HUES48 (cell line): ENCODE data around the gene KCNN2.
A peak's percentile ranks its signal among the peaks of the same experiment; 100 is the strongest.

Source experiments
- H3K27ac ChIP-seq: one replicate; pipeline ENCODE4 v1.7.0; 2013; ENCODE audit warnings: low read depth, low read length, inconsistent platforms
- H3K27me3 ChIP-seq: 2 replicates; pipeline ENCODE4 v1.6.1; 2013; ENCODE audit warnings: mild to moderate bottlenecking, low read length; ENCODE audit not compliant: control insufficient read depth, insufficient read depth
- H3K36me3 ChIP-seq: 2 replicates; pipeline ENCODE4 v1.6.1; 2013; ENCODE audit warnings: low read length; ENCODE audit not compliant: control insufficient read depth, insufficient read depth
- H3K4me1 ChIP-seq: 2 replicates; pipeline ENCODE4 v1.6.1; 2013; ENCODE audit warnings: mild to moderate bottlenecking, low read length; ENCODE audit not compliant: control insufficient read depth, insufficient read depth
- H3K4me3 ChIP-seq: 2 replicates; pipeline ENCODE4 v1.5.1; 2013; ENCODE audit warnings: mild to moderate bottlenecking, low read depth, low read length
- H3K9ac ChIP-seq: 2 replicates; pipeline ENCODE4 v1.6.1; 2013; ENCODE audit warnings: mild to moderate bottlenecking, low read depth, low read length, moderate library complexity
- H3K9me3 ChIP-seq: 2 replicates; pipeline ENCODE4 v1.6.1; 2013; ENCODE audit warnings: low read length; ENCODE audit not compliant: control insufficient read depth, insufficient read depth

Gene KCNN2

GRCh38 chr5:114362197-114362976 lies 517 bp downstream of the KCNN2 start:
- Histone ChIP-seq H3K9me3 (no peaks in the 10 kb centered on the region), H3K4me1 (peaks cover 23% of the 10 kb centered on the region), H3K27me3 (peaks cover 15% of the 10 kb centered on the region), H3K4me3 (peak overlapping the region; percentile 95), H3K27ac (peak overlapping the region; percentile 86), H3K36me3 (peaks cover 25% of the 10 kb centered on the region), H3K9ac (peak overlapping the region; percentile 91)

- peaks cover 33% of the 10 kb centered on the region for H3K36me3 ChIP-seq
- peak overlapping the region; percentile 95 for H3K4me3 ChIP-seq
- peaks cover 23% of the 10 kb centered on the region for H3K4me1 ChIP-seq
- peaks cover 15% of the 10 kb centered on the region for H3K27me3 ChIP-seq
- H3K9me3 ChIP-seq: no peaks in the 10 kb centered on the region
- H3K9ac ChIP-seq: peak overlapping the region; percentile 91
- H3K27ac ChIP-seq: no peak overlapping the region
Measured at GRCh38 chr5:114362977-114363761, 1.3 kb downstream of the KCNN2 start.

- Histone ChIP-seq H3K9ac (peak overlapping the region; percentile 91), H3K4me3 (peak overlapping the region; percentile 95), H3K27me3 (peaks cover 15% of the 10 kb centered on the region)
Measured at GRCh38 chr5:114363837-114364236, 2.0 kb downstream of the KCNN2 start.

GRCh38 chr5:114367029-114367428 lies 5.2 kb downstream of the KCNN2 start:
- no peaks in the 10 kb centered on the region for H3K9me3 ChIP-seq
- H3K36me3 ChIP-seq: peaks cover 57% of the 10 kb centered on the region
- no peak overlapping the region for H3K4me3 ChIP-seq
- no peak overlapping the region for H3K9ac ChIP-seq
- no peak overlapping the region for H3K27ac ChIP-seq
- H3K27me3 ChIP-seq: peaks cover 15% of the 10 kb centered on the region
- H3K4me1 ChIP-seq: peaks cover 9% of the 10 kb centered on the region; the same call in 1 of the 2 replicates

More at GRCh38 chr5:114363837-114364236, 2.0 kb downstream of the KCNN2 start:
- Histone ChIP-seq H3K9me3 (no peaks in the 10 kb centered on the region), H3K36me3 (peaks cover 40% of the 10 kb centered on the region), H3K4me1 (peaks cover 19% of the 10 kb centered on the region), H3K27ac (no peak overlapping the region)

GRCh38 chr5:114369680-114370417 lies 8.0 kb downstream of the KCNN2 start:
- H3K4me1 ChIP-seq: peaks cover 5% of the 10 kb centered on the region
- no peak overlapping the region for H3K9ac ChIP-seq
- no peak overlapping the region for H3K4me3 ChIP-seq
- peaks cover 58% of the 10 kb centered on the region for H3K36me3 ChIP-seq
- H3K27me3 ChIP-seq: no peaks in the 10 kb centered on the region
- no peaks in the 10 kb centered on the region for H3K9me3 ChIP-seq
- no peak overlapping the region for H3K27ac ChIP-seq

- Histone ChIP-seq H3K4me1 (peaks cover 14% of the 10 kb centered on the region; the same call in 1 of the 2 replicates), H3K27ac (no peak overlapping the region), H3K36me3 (peaks cover 14% of the 10 kb centered on the region), H3K27me3 (no peaks in the 10 kb centered on the region), H3K9ac (no peak overlapping the region), H3K9me3 (no peaks in the 10 kb centered on the region), H3K4me3 (no peak overlapping the region)
Measured at GRCh38 chr5:114377050-114377844, 15.4 kb downstream of the KCNN2 start.

GRCh38 chr5:114377946-114378345 lies 16.1 kb downstream of the KCNN2 start:
- Histone ChIP-seq H3K4me3 (no peak overlapping the region), H3K9me3 (no peaks in the 10 kb centered on the region), H3K9ac (no peak overlapping the region), H3K36me3 (peaks cover 14% of the 10 kb centered on the region), H3K4me1 (peaks cover 14% of the 10 kb centered on the region), H3K27ac (no peak overlapping the region), H3K27me3 (no peaks in the 10 kb centered on the region)

- H3K9ac ChIP-seq: no peak overlapping the region
- peaks cover 14% of the 10 kb centered on the region for H3K36me3 ChIP-seq
- H3K4me3 ChIP-seq: no peak overlapping the region
- H3K9me3 ChIP-seq: no peaks in the 10 kb centered on the region
- no peak overlapping the region for H3K27ac ChIP-seq
- H3K27me3 ChIP-seq: no peaks in the 10 kb centered on the region
- peaks cover 14% of the 10 kb centered on the region for H3K4me1 ChIP-seq
Measured at GRCh38 chr5:114380721-114381120, 18.9 kb downstream of the KCNN2 start.

GRCh38 chr5:114387433-114387832 lies 25.6 kb downstream of the KCNN2 start:
- Histone ChIP-seq H3K4me3 (no peak overlapping the region), H3K36me3 (no peaks in the 10 kb centered on the region), H3K27me3 (no peaks in the 10 kb centered on the region), H3K4me1 (peaks cover 52% of the 10 kb centered on the region), H3K9me3 (no peaks in the 10 kb centered on the region), H3K27ac (no peak overlapping the region), H3K9ac (no peak overlapping the region)

GRCh38 chr5:114390431-114390830 lies 28.6 kb downstream of the KCNN2 start:
- no peak overlapping the region for H3K27ac ChIP-seq
- H3K4me1 ChIP-seq: peaks cover 60% of the 10 kb centered on the region
- H3K9me3 ChIP-seq: no peaks in the 10 kb centered on the region
- no peak overlapping the region for H3K9ac ChIP-seq
- no peaks in the 10 kb centered on the region for H3K27me3 ChIP-seq
- no peak overlapping the region for H3K4me3 ChIP-seq
- no peaks in the 10 kb centered on the region for H3K36me3 ChIP-seq
